ES-I3 (cell line): ENCODE results near the gene SIPA1.
A peak's percentile ranks its signal among the peaks of the same experiment; 100 is the strongest.
"Not testable (repeated sequence)": the region's sequence is repeated elsewhere in the genome, so short reads cannot be mapped to it uniquely, and the experiment has no call there.

Experiments used
- H3K36me3 ChIP-seq: 2 replicates; pipeline ENCODE4 v1.6.1; 2013; ENCODE audit warnings: mild to moderate bottlenecking, low read length, control low read depth, moderate library complexity; ENCODE audit not compliant: insufficient read depth
- H3K4me1 ChIP-seq: 2 replicates; pipeline ENCODE4 v1.6.1; 2013; ENCODE audit warnings: mild to moderate bottlenecking, control low read depth, low read length; ENCODE audit not compliant: insufficient read depth
- H3K9ac ChIP-seq: 2 replicates; pipeline ENCODE4 v1.6.1; 2013; ENCODE audit warnings: low read depth, mild to moderate bottlenecking, low read length, moderate library complexity
- H3K9me3 ChIP-seq: 2 replicates; pipeline ENCODE4 v1.6.1; 2013; ENCODE audit warnings: mild to moderate bottlenecking, low read length, moderate library complexity; ENCODE audit not compliant: control insufficient read depth, insufficient read depth

SIPA1 gene

GRCh38 chr11:65650547-65651338 is 12.8 kb downstream of the SIPA1 start:
- peaks cover 11% of the 10 kb centered on the region for H3K4me1 ChIP-seq
- H3K9ac ChIP-seq = no peak overlapping the region
- no peaks in the 10 kb centered on the region; the same call in 1 of the 2 replicates for H3K36me3 ChIP-seq
- H3K9me3 ChIP-seq = no peaks in the 10 kb centered on the region

DNA sequence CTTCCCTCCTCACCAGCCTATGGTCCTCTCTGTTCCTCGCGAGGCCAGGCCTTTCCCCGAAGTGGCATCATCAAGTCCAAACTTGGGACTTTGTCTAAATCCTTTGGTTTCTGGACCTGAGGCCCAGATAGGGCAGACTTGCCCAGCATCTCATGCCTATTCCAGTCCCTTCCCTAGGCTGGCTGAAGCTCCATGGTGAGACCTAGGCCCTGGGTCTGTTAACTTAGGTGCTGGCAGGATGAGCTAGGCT is 13.4 kb downstream of the SIPA1 start:
- no peaks in the 10 kb centered on the region for H3K9me3 ChIP-seq
- no peaks in the 10 kb centered on the region; the same call in 1 of the 2 replicates for H3K36me3 ChIP-seq
- H3K4me1 ChIP-seq = peaks cover 11% of the 10 kb centered on the region
- H3K9ac ChIP-seq = no peak overlapping the region

- H3K4me1 ChIP-seq = peaks cover 11% of the 10 kb centered on the region
- H3K9ac ChIP-seq = peak overlapping the region; percentile 76
- no peaks in the 10 kb centered on the region; the same call in 1 of the 2 replicates for H3K36me3 ChIP-seq
These were observed 13.9 kb downstream of the SIPA1 start for GRCh38 chr11:65651589-65652510.

GRCh38 chr11:65652511-65653228 is 14.8 kb downstream of the SIPA1 start:
- peaks cover 11% of the 10 kb centered on the region for H3K4me1 ChIP-seq
- peaks cover 7% of the 10 kb centered on the region; the same call in 1 of the 2 replicates for H3K36me3 ChIP-seq
- H3K9me3 ChIP-seq = no peaks in the 10 kb centered on the region
- H3K9ac ChIP-seq = peak overlapping the region; percentile 76

More at GRCh38 chr11:65651589-65652510, 13.9 kb downstream of the SIPA1 start:
- H3K9me3 ChIP-seq = no peaks in the 10 kb centered on the region

DNA sequence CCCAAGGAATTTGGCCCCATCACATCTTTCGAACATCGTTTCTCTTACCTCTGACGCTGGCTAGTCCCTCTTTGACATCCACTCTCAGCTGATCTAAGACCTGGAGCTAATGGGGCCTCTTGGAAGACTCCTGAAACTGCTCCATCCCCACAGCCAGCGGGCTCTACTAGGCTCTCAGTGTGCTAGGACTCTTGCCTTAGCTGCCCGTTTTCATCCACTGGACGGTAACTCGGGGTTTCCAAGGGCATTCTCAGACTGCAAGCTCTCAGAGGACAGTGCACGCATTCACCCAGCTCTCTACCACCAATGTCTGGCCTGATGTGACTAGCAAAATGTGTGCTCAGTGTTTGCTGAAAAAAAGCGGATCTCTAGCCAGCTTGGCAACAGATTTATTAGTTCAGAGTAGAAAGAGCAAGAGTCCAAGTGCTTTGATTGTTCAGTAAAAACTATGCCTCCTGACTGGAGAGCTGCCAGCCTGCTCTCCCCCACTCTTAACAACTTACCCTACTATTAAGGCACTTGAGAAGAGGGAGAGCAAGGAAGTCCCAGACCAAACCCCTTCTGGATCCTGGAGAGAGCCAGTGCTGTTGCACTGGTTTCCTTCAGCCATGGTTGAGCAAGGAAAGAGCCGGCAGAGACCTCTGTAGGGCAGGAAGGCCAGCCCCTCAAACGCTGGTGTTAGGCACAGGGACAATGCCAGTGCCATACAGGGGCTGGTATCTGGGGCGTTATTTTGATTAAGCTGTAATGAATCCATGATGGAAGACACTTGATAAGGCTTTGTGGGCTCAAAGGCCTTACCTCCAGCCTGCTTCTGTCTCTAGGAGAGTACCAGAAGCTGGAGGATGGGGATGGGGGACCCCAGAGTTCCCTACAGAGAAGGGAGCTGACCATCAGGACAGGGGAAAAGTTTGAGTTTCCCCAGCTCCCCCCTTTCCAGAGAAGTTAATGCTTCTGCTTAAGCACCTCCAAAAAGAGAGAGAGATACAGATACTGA is 15.6 kb downstream of the SIPA1 start:
- H3K9ac ChIP-seq = peak overlapping the region; percentile 76
- no peaks in the 10 kb centered on the region for H3K9me3 ChIP-seq
- H3K4me1 ChIP-seq = peaks cover 11% of the 10 kb centered on the region
- H3K36me3 ChIP-seq = peaks cover 16% of the 10 kb centered on the region; the same call in 1 of the 2 replicates

GRCh38 chr11:65654375-65655349 is 16.8 kb downstream of the SIPA1 start:
- H3K36me3 ChIP-seq = peaks cover 22% of the 10 kb centered on the region
- no peak overlapping the region for H3K9ac ChIP-seq
- peaks cover 11% of the 10 kb centered on the region for H3K4me1 ChIP-seq
- no peaks in the 10 kb centered on the region for H3K9me3 ChIP-seq

GRCh38 chr11:65655570-65656332 is 17.9 kb downstream of the SIPA1 start:
- no peaks in the 10 kb centered on the region for H3K9me3 ChIP-seq
- H3K9ac ChIP-seq = no peak overlapping the region
- peaks cover 11% of the 10 kb centered on the region for H3K4me1 ChIP-seq
- peaks cover 22% of the 10 kb centered on the region for H3K36me3 ChIP-seq

- Histone ChIP-seq H3K4me1 (peaks cover 7% of the 10 kb centered on the region), H3K9ac (no peak overlapping the region)
These were observed 19.5 kb downstream of the SIPA1 start for GRCh38 chr11:65657426-65657825.

DNA sequence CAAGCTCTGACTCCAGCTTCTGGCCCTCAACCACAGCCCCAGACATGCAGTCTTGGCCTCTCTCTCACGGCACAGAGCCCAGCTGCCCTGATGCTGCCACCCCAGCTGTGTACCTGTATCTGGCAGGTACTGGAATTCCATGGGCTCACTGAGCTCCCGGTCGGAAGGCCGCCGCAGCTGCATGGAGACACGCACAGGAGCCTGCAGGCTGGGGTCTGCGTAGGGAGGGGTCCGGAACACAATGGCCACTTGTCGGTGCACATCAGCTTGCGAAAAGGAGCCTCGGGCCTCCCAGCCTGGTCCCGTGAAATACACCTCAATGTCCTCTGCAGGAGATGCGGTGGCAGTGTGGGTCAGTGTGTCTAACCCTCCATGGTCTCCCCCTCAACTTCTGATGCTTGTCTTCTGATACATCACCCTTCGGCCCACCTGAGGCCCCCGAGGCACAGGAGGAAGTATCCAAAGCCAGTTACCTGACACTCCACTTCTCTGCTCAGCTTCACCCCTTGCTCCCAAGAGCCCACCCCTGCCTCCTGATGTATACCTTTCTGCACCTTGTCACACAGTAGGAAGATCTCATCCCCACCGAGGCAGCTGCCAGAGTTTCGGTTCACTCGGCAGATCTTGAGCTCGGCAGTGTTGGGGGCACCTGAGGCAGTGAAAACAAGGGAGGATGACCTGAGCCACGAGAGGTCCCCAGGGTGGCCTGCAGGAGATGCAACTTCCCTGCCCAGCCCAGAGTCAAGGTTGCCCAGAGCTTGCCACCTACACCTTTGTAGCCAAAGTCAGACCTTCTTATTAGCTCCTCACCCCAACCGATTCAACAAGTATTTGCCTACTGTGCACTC is 20.5 kb downstream of the SIPA1 start:
- Histone ChIP-seq H3K4me1 (peaks cover 4% of the 10 kb centered on the region), H3K36me3 (peaks cover 27% of the 10 kb centered on the region), H3K9ac (no peak overlapping the region), H3K9me3 (no peaks in the 10 kb centered on the region)

More at GRCh38 chr11:65657426-65657825, 19.5 kb downstream of the SIPA1 start:
- Histone ChIP-seq H3K36me3 (peaks cover 27% of the 10 kb centered on the region), H3K9me3 (no peaks in the 10 kb centered on the region)

- H3K4me1 ChIP-seq = no peaks in the 10 kb centered on the region
- H3K36me3 ChIP-seq = peaks cover 27% of the 10 kb centered on the region
- H3K9me3 ChIP-seq = no peaks in the 10 kb centered on the region
- no peak overlapping the region for H3K9ac ChIP-seq
These were observed 22.1 kb downstream of the SIPA1 start for GRCh38 chr11:65660038-65660437.

DNA sequence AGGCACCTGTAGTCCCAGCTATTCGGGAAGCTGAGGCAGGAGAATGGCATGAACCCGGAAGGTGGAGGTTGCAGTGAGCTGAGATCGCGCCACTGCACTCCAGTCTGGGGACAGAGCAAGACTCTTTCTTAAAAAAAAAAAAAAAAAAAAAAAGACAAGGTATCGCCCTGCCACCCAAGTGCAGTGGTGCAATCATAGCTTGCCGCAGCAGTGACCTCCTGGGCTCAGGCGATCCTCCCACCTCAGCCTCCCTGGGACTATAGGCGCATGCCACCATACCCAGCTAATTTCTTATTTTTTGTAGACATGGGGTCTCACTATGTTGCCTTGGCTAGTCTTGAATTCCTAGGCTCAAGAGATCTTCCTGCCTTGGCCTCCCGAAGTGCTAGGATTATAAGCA is 23.0 kb downstream of the SIPA1 start:
- not testable (repeated sequence) for H3K4me1 ChIP-seq, H3K9ac ChIP-seq, H3K9me3 ChIP-seq
- peaks cover 27% of the 10 kb centered on the region for H3K36me3 ChIP-seq
